Esophagus mucosa (tissue), 1 donor: Measurements from ENCODE around the gene OCA2. TPM values are rescaled to one million over a fixed set of nuclear protein-coding genes. Genes with fewer than 3 reads are reported as not detected.

ENCODE experiments used
- ATAC-seq: fragments of 200-7000 bp; cut with Tn5 transposase; one replicate; pipeline ENCODE4 v1.9.1; 2020
- total RNA-seq: library from RNA; stranded (reverse); gene quantifications from one replicate; pipeline ENCODE4 v1.2.4, GENCODE V29; 2023
- donor health status: DM: yes; HTN: yes; CAD: no.

OCA2 gene
- total RNA-seq, 1 donor from 2014 or later: 1.6 TPM

- no peak for ATAC-seq
Measured at GRCh38 chr15:27705056-27705455, 394.1 kb downstream of the OCA2 start.

Other genes with a start within 250 kb of the OCA2 start
- gene HERC2, start 222.9 kb upstream of the OCA2 start, total RNA-seq: 34.1 TPM